HG03432 (cell line): ENCODE results near the gene WNT7B.

ENCODE experiments used
- ATAC-seq: cut with Tn5 transposase; IDR thresholded peaks from one replicate; pipeline ENCODE4 v1.9.1; 2021; ENCODE audit warnings: mild to moderate bottlenecking, moderate library complexity; ENCODE audit not compliant: unreplicated experiment

Gene WNT7B

DNA sequence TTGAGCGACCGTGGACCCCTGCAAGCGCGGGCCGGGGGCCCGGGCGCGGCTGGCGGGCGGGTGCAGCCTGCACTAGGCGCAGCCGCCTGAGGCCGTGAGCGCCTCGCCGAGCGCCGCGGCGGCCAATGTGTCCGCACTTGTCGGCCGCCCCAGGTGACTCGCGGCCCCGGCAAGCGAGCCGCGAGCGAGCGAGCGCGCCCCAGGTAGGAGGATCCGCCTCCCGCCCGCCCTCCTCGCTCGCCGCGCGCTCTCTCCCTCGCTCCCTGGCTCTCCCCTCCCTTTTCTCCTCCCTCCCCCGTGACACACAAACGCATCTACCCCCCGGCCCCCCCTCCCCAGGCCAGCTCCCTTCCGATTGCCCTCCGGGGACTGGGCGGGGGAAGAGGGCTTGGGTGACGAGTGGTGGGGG is at the start of gene WNT7B:
Gene WNT7B (minus strand): TSS at position 160 of the 409 bp plus-strand sequence. CDS start 408 bp downstream, outside the sequence.
- ATAC-seq: no peak

DNA sequence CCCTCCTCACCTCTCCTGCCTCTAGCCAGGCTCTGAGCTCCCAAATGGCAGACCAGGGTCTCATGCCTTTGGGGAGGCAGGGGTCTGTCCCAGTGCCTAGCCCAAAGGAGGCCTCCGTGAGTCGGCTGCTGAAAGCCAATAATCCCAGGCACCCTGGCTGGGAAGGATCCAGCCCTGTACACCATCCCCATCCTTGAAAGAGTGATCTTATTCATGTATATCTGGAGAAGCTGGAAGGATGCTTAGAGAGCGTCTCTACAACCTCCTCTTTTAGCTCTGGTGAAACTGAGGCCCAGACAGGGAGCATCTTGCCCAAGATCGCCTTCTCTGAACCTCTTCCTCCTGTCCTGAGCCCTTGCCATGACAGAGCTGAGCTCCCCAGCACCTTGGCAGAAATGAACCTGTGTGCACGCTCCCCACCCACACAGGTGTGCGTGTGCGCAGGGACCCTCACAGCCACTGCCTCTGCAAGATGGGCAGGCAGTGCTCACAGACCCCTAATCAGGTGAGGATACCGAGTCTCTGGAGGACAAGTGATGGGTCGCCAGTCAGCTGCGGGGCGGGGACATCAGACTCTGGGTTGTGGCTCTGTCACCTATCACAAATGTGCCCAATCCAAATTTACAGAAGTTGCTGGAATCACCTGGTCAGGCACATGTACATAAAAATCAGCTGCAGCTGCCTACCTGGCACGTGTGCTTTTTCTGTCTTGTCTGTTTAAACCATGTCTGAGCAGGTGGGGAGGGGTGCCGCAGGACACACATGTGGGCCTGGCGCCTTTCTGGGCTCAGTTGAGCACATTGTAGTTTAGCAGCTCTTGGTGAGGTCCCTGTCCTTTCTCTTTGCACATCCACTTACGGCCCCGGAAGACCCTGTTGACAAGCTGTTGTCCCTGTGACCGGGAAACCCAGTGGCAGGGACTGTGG is 49.3 kb upstream of the WNT7B start:
- ATAC-seq: no peak

GRCh38 chr22:46025225-46025972 is 48.4 kb upstream of the WNT7B start:
- no peak for ATAC-seq

DNA sequence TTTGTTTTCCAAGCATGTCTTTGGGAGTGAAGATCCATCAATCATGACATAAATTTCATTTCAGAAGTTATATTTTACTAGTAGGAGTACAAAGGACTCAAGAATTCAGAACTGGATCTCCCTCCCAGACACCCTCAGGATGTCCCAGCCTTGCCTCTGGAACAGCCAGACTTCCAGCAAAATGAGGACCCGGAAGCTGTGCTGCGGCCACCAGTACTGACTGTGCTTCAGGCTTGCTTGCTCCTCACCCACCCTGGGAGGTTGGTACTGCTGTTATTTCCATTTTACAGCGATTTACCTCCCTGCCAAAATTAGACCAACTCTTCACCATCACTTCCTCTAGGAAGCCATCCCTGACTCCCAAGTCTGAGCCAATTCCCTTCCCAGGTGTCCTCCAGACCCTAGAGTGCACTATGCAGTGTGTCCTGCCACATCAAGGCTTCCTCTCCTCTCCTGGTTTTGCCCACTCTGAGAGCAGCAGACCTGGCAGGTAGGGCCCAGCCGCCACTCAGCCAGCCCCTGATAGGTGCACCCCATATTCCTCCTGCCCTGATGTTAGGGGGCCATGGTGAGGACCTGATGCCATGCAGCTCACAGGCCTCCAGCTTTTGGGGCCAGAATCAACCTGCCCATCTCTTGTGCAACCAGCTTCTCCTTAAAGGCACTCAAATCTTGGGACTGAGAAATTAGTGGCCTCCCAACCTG is 47.3 kb upstream of the WNT7B start:
- ATAC-seq: no peak

GRCh38 chr22:46023558-46023981 is 46.6 kb upstream of the WNT7B start:
- ATAC-seq: no peak

DNA sequence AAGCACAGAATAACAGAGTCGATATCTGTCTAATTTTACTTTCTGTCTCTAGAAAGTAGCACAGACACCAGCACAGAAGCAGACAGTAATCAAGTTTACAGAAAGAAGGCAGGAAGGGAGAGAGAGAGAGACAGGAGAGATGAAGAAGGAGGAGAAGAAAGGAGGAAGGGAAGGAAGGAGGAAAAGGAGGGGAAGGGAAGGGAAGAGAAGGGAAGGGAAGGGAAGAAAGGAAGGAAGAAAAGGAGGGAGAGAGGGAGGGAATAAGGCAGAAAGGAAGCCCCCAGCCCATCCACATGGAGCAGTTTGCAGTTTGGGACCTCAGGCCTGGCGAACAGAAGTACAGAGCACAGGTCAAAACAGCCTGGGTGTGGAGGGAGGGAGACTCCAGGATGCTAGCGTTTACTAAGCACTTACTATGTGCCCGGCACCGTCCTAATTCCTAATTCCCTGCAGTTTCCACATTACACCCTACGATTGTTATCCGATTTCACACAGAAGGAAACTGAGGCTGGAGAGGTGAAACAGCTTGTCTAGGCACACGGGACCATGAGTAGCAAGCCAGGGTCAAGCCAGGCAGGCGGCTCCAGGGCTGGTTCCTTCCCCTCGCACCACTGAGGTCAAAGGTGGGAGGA is 46.0 kb upstream of the WNT7B start:
- no peak for ATAC-seq

DNA sequence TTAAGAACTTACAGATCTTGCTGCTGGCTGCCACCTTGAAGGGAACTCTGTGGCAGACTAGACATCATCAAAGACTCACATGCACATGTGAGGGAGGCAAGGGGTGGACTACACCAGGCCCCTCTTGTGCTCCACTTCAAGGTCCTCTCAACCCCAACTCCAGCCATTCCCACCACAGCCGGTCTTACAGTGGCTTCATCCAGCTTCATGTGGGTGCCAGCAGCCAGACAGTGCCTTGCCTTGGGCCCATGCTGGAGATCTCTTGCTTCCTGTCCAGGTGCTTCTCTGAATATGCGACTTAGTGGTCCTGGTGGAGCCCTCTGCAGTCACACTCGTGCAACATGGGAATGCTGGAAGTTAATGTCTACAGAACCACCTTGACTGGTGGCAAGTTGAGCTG is 44.6 kb upstream of the WNT7B start:
- no peak for ATAC-seq

GRCh38 chr22:46019351-46019750 is 42.4 kb upstream of the WNT7B start:
- ATAC-seq: no peak

DNA sequence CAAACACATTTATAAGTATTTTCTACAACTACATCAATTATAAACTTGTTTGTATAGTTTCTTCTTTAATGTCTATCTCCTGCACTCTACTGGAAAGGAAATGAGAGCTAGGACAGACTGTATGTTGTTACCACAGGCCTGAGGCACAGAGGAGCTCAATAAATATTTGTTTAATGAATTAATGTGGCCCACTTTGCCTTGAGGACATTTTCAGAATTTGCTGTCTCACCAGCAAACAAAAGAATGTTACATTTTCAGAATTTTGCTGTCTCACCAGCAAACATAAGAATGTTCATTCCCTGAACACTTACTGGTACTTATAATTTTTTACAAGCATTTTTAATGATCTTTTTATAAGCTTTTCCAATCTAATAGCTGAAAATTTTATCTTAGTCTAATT is 41.9 kb upstream of the WNT7B start:
- no peak for ATAC-seq

GRCh38 chr22:46017166-46017565 is 40.2 kb upstream of the WNT7B start:
- no peak for ATAC-seq

DNA sequence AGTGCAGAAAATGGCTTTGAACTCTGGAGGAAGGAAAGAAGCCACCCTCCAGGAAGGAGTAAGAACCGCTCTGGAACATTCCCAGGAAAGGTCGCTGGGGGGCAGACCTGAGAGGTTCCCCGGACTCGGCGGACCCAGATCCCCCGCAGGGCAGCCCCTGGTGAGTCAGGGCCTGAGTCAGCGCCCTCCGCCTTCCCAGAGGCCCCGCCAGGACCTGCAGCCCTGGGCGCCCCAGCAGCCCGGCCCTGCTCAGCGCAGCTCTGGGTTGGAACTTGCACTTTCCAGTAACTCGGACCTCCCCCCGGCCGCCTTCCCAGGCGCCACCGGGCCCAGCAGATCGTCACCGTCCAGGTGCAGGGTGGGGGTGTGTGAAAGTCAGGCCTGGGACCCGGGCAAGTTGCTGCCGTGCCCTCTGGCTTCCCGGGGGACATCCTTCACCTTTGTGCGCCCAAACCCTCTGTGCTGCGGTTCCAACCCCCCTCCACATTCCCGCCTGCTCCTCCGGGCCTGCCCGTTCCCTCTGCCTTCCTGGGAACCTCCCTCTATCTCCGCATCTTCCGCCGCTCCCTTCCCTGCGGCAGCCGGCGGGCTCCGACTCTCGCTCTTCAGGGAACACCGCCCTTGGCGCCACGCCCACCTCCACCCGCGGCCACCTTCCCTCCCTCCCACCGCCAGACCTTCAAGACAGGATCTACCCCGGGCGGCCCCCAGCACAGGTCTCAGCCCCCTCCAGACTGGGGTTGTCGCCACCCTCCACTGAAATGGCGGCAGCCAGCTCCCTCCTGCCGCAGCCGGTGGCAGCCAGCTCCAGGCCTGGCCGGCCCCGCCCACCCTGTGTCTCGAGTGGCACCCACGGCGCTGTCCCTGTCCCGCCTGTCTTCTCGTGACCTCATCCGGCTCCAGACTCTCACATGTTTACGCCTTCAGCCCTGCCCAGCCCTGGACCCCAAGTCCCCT is 36.8 kb upstream of the WNT7B start:
- ATAC-seq: peak; percentile 85

GRCh38 chr22:46012881-46013281 is 35.9 kb upstream of the WNT7B start:
- no peak for ATAC-seq

DNA sequence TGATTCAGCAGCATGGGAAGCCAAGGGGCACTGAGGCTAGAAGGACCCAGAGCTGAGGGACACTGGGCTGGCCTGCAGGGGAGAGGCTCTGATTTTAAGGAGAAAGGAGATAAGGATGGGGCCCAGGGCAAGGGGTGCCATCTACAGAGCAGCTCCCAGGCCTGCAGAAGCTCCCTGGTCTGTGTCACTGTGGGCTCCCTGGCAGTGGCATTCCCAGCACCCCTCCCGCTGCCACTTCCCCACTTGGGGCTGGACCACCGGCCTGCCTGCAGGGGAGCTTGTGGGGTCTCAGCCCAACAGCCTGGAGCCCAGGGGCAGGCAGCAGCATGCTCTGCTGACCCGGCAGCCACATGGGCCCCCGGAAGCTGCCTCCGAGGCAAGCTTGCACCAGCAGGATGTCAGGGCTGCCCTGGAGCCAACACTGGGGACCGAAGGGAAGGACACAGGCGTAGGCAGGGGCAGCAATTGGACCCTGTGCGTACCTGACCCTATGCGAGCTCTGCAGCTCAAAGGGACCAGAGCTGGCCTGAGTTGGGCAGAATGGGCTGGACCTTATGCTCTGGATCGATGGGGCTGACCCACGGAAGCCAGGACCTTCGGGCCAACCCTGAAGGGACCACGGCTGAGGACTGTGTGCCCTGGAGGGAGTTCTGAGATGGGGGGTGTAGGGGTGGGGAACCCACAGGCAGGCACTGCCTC is 35.4 kb upstream of the WNT7B start:
- no peak for ATAC-seq

DNA sequence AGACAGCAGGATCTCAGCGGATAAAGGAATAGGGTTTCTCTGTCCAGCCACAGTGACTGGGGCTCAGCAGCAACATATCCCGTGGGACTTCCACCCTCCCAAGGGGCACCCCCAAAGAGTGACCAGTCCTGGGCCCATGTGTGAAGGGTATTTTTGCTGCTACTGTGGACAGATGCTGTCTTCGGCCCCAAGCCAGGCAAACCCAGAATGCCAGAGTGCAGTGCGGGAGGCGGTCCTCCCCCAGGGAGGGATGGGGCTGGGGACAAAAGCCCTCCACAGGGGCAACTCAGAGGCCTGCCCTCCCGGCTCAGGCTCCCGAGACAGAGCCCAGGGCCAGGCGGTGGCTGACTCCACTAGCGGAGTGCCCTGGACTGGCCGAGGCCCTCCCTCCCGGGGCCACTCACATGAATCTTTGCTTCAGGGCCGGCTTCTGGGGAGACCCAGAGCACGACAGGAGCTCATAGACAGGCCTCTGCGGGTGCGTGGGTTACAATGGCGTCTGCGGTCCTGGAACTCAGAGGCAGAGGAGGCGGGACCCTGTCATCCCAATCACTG is 34.7 kb upstream of the WNT7B start:
- no peak for ATAC-seq

- no peak for ATAC-seq
Observed at GRCh38 chr22:46010951-46011626, 34.1 kb upstream of the WNT7B start.

- ATAC-seq: no peak
Observed at GRCh38 chr22:46010207-46010867, 33.4 kb upstream of the WNT7B start.

GRCh38 chr22:46009730-46010129 is 32.8 kb upstream of the WNT7B start:
- no peak for ATAC-seq
